ENCODE results near the gene THUMPD1. TPM values are rescaled to one million over a fixed set of nuclear protein-coding genes. Genes with fewer than 3 reads are reported as not detected.

THUMPD1 gene
- polyA plus RNA-seq, 3 donors: 16.1 to 32.2 (median 23.5) TPM

- peaks cover 0 to 2% (median 1%) of the 10 kb centered on the region in 3 donors for H3K27me3 Mint-ChIP-seq (ENCODE audit: low read depth in 3 of 3)
- Histone ChIP-seq H3K79me2 (ENCODE audit: insufficient read depth, low read length) (no peaks in the 10 kb centered on the region), H3K9me3 (replicated peaks in 1 of 2; ENCODE audit: control insufficient read depth in 1 of 2, insufficient read depth in 1 of 2, low read length in 2 of 2) (peaks cover 0 to 16% of the 10 kb centered on the region in 2 donors), H4K20me1 (ENCODE audit: insufficient read depth, low read length) (no peaks in the 10 kb centered on the region), H3K27ac (ENCODE audit: low read depth in 1 of 2, low read length in 2 of 2) (no peak overlapping the region), H3K27me3 (ENCODE audit: control insufficient read depth in 2 of 2, insufficient read depth in 2 of 2, low read length in 2 of 2) (no peaks in the 10 kb centered on the region), H3K4me1 (ENCODE audit: control insufficient read depth in 1 of 2, insufficient read depth in 2 of 2, low read length in 2 of 2) (peaks cover 39 to 61% of the 10 kb centered on the region in 2 donors), H3K9ac (ENCODE audit: insufficient read depth, low read length, poor library complexity, severe bottlenecking) (no peak overlapping the region), H2AFZ (ENCODE audit: insufficient read depth, low read depth, low read length, poor library complexity, severe bottlenecking) (no peak overlapping the region), H3K36me3 (replicated peaks in 1 of 2; ENCODE audit: control insufficient read depth in 1 of 2, insufficient read depth in 2 of 2, low read length in 2 of 2) (no peaks in the 10 kb centered on the region), H3K4me2 (replicated peaks; ENCODE audit: extremely low read depth, low read length, poor library complexity, severe bottlenecking) (no peak overlapping the region), H3K4me3 (replicated peaks in 1 of 3; ENCODE audit: low read depth in 2 of 3, low read length in 3 of 3) (no peak overlapping the region)
- intact Hi-C loops (cut with micrococcal nuclease): no loop called here
- DNase-seq: no peak
- peaks cover 47% of the 10 kb centered on the region for H3K4me1 Mint-ChIP-seq
- H3K4me3 Mint-ChIP-seq: no peak overlapping the region
- TF ChIP-seq CTCF (IDR thresholded peaks at IDR 0.05): no peak
- peaks cover 2 to 12% of the 10 kb centered on the region in 2 donors for H3K36me3 Mint-ChIP-seq
- H3K9me3 Mint-ChIP-seq: peaks cover 2 to 25% (median 15%) of the 10 kb centered on the region in 7 donors
- WGBS (ENCODE audit: insufficient coverage): no CpG with 5 or more reads among the region's 1 CpG
- H3K27ac Mint-ChIP-seq: no peak overlapping the region
Observed at GRCh38 chr16:20750558-20750957, 8.9 kb upstream of the THUMPD1 start.

GRCh38 chr16:20749474-20749873, 7.9 kb upstream of the THUMPD1 start:
- Histone ChIP-seq H3K9me3 (replicated peaks in 1 of 2; ENCODE audit: control insufficient read depth in 1 of 2, insufficient read depth in 1 of 2, low read length in 2 of 2) (peaks cover 0 to 16% of the 10 kb centered on the region in 2 donors), H4K20me1 (ENCODE audit: insufficient read depth, low read length) (no peaks in the 10 kb centered on the region), H2AFZ (ENCODE audit: insufficient read depth, low read depth, low read length, poor library complexity, severe bottlenecking) (no peak overlapping the region), H3K4me3 (replicated peaks in 1 of 3; ENCODE audit: low read depth in 2 of 3, low read length in 3 of 3) (no peak overlapping the region), H3K79me2 (ENCODE audit: insufficient read depth, low read length) (no peaks in the 10 kb centered on the region), H3K27ac (ENCODE audit: low read depth in 1 of 2, low read length in 2 of 2) (no peak overlapping the region), H3K4me2 (replicated peaks; ENCODE audit: extremely low read depth, low read length, poor library complexity, severe bottlenecking) (no peak overlapping the region), H3K27me3 (ENCODE audit: control insufficient read depth in 2 of 2, insufficient read depth in 2 of 2, low read length in 2 of 2) (no peaks in the 10 kb centered on the region), H3K4me1 (ENCODE audit: control insufficient read depth in 1 of 2, insufficient read depth in 2 of 2, low read length in 2 of 2) (peaks cover 45 to 66% of the 10 kb centered on the region in 2 donors), H3K9ac (ENCODE audit: insufficient read depth, low read length, poor library complexity, severe bottlenecking) (no peak overlapping the region), H3K36me3 (replicated peaks in 1 of 2; ENCODE audit: control insufficient read depth in 1 of 2, insufficient read depth in 2 of 2, low read length in 2 of 2) (no peaks in the 10 kb centered on the region)
- H3K4me1 Mint-ChIP-seq: peaks cover 52% of the 10 kb centered on the region
- intact Hi-C loops (cut with micrococcal nuclease): loop anchor here in 1 of 2 donors (10.0 kb wide), 1 partner anchor 145 kb away; no protein-coding TSS in a partner anchor
- WGBS (ENCODE audit: insufficient coverage): no CpG with 5 or more reads among the region's 1 CpG
- no peak for TF ChIP-seq CTCF (IDR thresholded peaks at IDR 0.05)
- peaks cover 2 to 25% (median 15%) of the 10 kb centered on the region in 7 donors for H3K9me3 Mint-ChIP-seq
- H3K27ac Mint-ChIP-seq: no peak overlapping the region
- H3K4me3 Mint-ChIP-seq: no peak overlapping the region
- peaks cover 0 to 2% (median 1%) of the 10 kb centered on the region in 3 donors for H3K27me3 Mint-ChIP-seq (ENCODE audit: low read depth in 3 of 3)
- DNase-seq: no peak
- H3K36me3 Mint-ChIP-seq: peaks cover 2 to 12% of the 10 kb centered on the region in 2 donors

All from CD14-positive monocyte (primary cell).